Prostate gland (tissue), 2 donors: ENCODE results near the gene LRRC43. TPM values are rescaled to one million over a fixed set of nuclear protein-coding genes. Genes with fewer than 3 reads are reported as not detected.

Experiments
- DNase-seq: peaks from one replicate; pipeline ENCODE4 v3.0.0-alpha.2; 2019; ENCODE audit warnings: low spot score
- H3K27ac ChIP-seq, 2 donors: fragments of 200-600 bp; sonication (generic); 2 replicates each; pipeline ENCODE4 v1.5.1; 2017 to 2019
- H3K27me3 ChIP-seq: fragments of 200-600 bp; sonication (generic); replicated peaks from 2 replicates; pipeline ENCODE4 v1.5.1; 2019; ENCODE audit not compliant: insufficient read depth
- H3K36me3 ChIP-seq, 2 donors: fragments of 200-600 bp; sonication (generic); 1 replicate in 1 of 2; 2 replicates in 1 of 2; pipeline versions ENCODE4 v1.5.1 to v1.8.1; 2017 to 2019
- H3K4me1 ChIP-seq: fragments of 200-600 bp; sonication (generic); replicated peaks from 2 replicates; pipeline ENCODE4 v1.5.1; 2019
- H3K4me3 ChIP-seq, 2 donors: fragments of 200-600 bp; sonication (generic); 2 replicates each; pipeline ENCODE4 v1.5.1; 2017 to 2019
- H3K9me3 ChIP-seq: fragments of 200-600 bp; sonication (generic); 2 replicates; pipeline ENCODE4 v1.5.1; 2017
- POLR2A ChIP-seq: fragments of 450-650 bp; IDR thresholded peaks from one replicate; pipeline ENCODE4 v1.6.1; 2016; ENCODE audit warnings: antibody characterized with exemption, mild to moderate bottlenecking
- POLR2AphosphoS5 ChIP-seq: sonication (generic); formaldehyde crosslinking; IDR thresholded peaks from one replicate; pipeline ENCODE4 v1.6.1; 2017; ENCODE audit warnings: antibody characterized with exemption
- whole genome bisulfite sequencing: methylation state at CpG from one replicate; pipeline ENCODE4 v1.1.5; 2018; 5-methylcytosine and 5-hydroxymethylcytosine counted together
- intact Hi-C: fragments of 100-400 bp; cut with DNase I; formaldehyde crosslinking; loops from one replicate; pipeline ENCODE4 v1.14.2; 2022
- total RNA-seq, 2 donors: library from RNA; depleted of rRNA; stranded (reverse); fragments of >200 nt; gene quantifications; one replicate each; pipeline ENCODE4 v1.1.0, GENCODE V29; 2016
- TF ChIP-seq, protein P1 (sequence below), 4 experiments: fragments of 200-600 bp in 2 of 4; fragments of 450-650 bp in 2 of 4; sonication (generic) in 2 of 4; IDR thresholded peaks; 1 replicate in 3 of 4; 2 replicates in 1 of 4; pipeline ENCODE4 v1.5.1; 2016 to 2019; ENCODE audit warnings: antibody characterized with exemption in 4 of 4, mild to moderate bottlenecking in 2 of 4, moderate library complexity in 2 of 4

The LRRC43 gene
- total RNA-seq, 2 donors from 2014 or later, result 1.2 to 5.7 TPM

DNA sequence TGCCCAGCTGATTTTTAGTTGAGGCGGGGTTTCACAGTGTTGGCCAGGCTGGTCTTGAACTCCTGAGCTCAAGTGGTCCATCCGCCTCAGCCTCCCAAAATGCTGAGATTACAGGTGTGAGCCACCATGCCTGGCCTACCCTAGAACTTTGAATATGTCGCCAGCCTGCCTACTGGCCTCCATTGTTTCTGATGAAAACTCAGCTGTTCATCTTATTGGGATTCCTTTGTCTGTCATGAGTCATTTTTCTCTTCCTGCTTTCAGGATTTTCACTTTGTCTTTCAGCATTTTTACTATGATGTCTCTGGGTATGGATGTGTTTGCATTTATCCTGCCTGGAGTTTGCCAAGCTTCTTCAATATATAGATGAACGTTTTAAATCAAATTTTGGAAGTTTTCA is 12.5 kb downstream of the LRRC43 start:
- no peaks in the 10 kb centered on the region for H3K27me3 ChIP-seq
- H3K4me1 ChIP-seq, result no peaks in the 10 kb centered on the region
- intact Hi-C loops, result no loop called here
- TF ChIP-seq POLR2AphosphoS5 (no peak), POLR2A (no peak)
- TF ChIP-seq, protein P1, sequence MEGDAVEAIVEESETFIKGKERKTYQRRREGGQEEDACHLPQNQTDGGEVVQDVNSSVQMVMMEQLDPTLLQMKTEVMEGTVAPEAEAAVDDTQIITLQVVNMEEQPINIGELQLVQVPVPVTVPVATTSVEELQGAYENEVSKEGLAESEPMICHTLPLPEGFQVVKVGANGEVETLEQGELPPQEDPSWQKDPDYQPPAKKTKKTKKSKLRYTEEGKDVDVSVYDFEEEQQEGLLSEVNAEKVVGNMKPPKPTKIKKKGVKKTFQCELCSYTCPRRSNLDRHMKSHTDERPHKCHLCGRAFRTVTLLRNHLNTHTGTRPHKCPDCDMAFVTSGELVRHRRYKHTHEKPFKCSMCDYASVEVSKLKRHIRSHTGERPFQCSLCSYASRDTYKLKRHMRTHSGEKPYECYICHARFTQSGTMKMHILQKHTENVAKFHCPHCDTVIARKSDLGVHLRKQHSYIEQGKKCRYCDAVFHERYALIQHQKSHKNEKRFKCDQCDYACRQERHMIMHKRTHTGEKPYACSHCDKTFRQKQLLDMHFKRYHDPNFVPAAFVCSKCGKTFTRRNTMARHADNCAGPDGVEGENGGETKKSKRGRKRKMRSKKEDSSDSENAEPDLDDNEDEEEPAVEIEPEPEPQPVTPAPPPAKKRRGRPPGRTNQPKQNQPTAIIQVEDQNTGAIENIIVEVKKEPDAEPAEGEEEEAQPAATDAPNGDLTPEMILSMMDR (IDR thresholded peaks at IDR 0.05), result no peak
- H3K27ac ChIP-seq, result no peak overlapping the region
- 92% methylated on average over 4 of the region's 4 CpGs for WGBS
- no peaks in the 10 kb centered on the region for H3K9me3 ChIP-seq
- no peaks in the 10 kb centered on the region for H3K36me3 ChIP-seq
- H3K4me3 ChIP-seq, result no peak overlapping the region
- no peak for DNase-seq

DNA sequence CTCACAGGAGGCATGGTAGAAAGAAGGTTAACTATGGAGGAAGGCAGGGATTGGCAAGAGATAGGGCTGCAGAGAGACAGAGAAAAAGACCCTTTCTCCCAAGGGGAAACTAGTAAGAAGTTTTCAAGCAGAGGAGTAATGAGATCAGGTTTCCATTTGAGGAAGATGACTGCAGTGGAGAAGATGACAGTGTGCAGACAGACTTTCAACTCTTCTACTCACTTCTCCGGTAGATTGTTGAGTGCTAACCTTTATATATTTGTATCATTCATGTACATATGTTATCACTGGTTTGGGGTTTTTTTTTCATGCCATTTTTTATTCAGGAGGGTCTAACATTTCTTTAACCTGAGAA is 14.7 kb downstream of the LRRC43 start:
- no peak overlapping the region for H3K4me3 ChIP-seq
- 70% methylated on average over 1 of the region's 1 CpG for WGBS
- H3K36me3 ChIP-seq, result no peaks in the 10 kb centered on the region
- no peaks in the 10 kb centered on the region for H3K4me1 ChIP-seq
- no peak overlapping the region for H3K27ac ChIP-seq
- intact Hi-C loops, result no loop called here
- no peaks in the 10 kb centered on the region for H3K27me3 ChIP-seq
- no peak for DNase-seq
- H3K9me3 ChIP-seq, result no peaks in the 10 kb centered on the region
- TF ChIP-seq POLR2A, result no peak
- no peak for TF ChIP-seq POLR2AphosphoS5
- TF ChIP-seq, protein P1 (IDR thresholded peaks at IDR 0.05), result no peak

DNA sequence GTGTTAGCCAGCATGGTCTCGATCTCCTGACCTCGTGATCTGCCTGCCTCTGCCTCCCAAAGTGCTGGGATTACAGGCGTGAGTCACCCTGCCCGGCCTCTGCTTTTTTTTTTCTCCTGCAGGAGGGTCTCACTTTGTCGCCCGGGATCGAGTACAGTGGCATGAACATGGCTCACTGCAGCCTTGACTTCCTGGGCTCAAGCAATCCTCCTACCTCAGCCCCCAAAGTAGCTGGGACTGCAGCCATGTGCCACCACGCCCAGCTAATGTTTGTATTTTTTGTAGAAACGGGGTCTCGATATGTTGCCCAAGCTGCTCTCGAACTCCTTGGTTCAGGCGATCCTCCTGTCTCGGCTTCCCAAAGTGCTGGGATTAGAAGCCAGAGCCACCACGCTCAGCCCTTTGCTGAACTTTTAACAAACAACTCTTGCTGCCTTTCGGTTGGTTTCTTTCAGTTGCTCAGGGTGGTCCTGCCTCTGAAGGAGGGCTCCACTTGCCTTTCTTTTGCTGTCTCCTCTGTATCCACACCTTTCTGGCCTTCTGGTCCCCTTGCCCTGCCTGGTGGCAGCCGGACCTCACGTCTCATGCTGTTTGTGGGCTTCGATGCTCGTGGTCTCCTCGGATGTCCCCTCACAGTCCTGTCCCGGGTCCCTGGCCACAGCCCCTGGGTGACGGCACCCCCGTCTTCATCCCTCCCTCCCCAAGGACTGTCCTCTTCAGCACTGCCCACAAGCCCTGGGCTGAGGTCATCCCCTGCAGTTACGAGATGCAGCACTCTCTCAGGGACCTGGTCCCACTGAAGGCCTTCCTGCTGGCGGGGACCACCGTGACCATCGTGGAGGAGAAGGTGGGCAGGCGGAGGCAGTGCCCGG is 16.8 kb downstream of the LRRC43 start:
- intact Hi-C loops, result no loop called here
- TF ChIP-seq POLR2A, result no peak
- TF ChIP-seq, protein P1 (IDR thresholded peaks at IDR 0.05), result no peak
- no peak for TF ChIP-seq POLR2AphosphoS5
- H3K4me1 ChIP-seq, result no peaks in the 10 kb centered on the region
- no peak overlapping the region for H3K4me3 ChIP-seq
- no peaks in the 10 kb centered on the region for H3K27me3 ChIP-seq
- no peaks in the 10 kb centered on the region for H3K9me3 ChIP-seq
- no peak overlapping the region for H3K27ac ChIP-seq
- WGBS, result 94% methylated on average over 29 of the region's 29 CpGs
- DNase-seq, result no peak
- no peaks in the 10 kb centered on the region for H3K36me3 ChIP-seq

DNA sequence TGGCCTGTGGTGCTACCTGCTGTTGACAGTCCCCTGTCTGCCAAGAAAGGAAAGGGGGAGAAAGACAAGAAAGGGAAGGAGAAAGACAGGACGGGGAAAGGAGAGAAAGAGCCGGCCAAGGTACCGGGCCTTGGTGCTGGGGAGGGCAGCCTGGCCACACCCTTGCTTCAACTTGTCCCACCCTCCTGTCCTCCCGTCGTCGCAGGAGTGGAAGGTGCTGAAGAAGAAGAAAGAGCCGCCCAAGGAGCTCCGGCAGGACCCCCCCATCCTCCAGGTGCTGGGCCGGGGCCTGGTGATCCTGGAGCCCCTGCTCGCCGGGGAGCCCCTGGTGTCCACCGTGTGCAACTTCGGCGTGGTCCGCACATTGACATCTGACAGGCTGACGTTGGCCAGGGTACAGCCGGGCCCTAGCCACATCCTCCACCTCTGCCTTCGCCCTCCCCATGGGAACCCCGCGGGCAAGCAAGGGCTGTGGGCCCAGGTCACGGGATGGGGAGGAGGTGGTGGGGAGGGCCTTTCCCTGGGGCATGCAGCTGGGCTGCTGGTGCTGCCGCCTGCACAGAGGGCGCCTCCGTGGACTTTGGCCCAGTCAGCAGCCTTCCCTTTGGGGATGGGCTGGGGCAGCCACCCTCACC is 17.7 kb downstream of the LRRC43 start:
- TF ChIP-seq POLR2AphosphoS5, result no peak
- TF ChIP-seq POLR2A, result no peak
- TF ChIP-seq, protein P1 (IDR thresholded peaks at IDR 0.05), result no peak
- H3K4me3 ChIP-seq, result no peak overlapping the region
- H3K27me3 ChIP-seq, result no peaks in the 10 kb centered on the region
- H3K27ac ChIP-seq, result no peak overlapping the region
- DNase-seq, result no peak
- intact Hi-C loops, result no loop called here
- 74% methylated on average over 24 of the region's 24 CpGs for WGBS
- H3K9me3 ChIP-seq, result no peaks in the 10 kb centered on the region
- H3K4me1 ChIP-seq, result no peaks in the 10 kb centered on the region
- H3K36me3 ChIP-seq, result no peaks in the 10 kb centered on the region

DNA sequence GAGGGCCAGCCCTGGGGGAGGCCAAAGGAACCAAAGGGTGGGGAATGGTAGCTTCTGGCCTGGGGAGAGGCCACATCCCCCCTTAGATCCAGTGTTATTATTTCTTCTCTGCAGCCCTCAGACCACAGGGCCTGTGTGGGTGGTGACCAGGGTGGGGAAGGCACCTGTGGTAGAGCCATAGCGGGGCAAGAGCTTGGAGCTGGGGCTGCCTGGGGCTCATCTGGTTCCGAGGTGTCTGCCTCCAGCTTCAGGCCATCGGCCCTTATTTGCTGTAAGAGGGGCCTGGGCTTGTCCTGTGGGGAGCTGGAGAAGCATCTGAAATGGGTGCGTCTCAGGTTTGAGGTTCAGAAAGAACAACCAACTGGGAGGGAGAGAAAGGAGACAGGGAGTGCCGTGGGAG is 18.5 kb downstream of the LRRC43 start:
- no peak overlapping the region for H3K27ac ChIP-seq
- H3K36me3 ChIP-seq, result no peaks in the 10 kb centered on the region
- 85% methylated on average over 5 of the region's 5 CpGs for WGBS
- no peaks in the 10 kb centered on the region for H3K9me3 ChIP-seq
- no peak for DNase-seq
- no peak overlapping the region for H3K4me3 ChIP-seq
- intact Hi-C loops, result no loop called here
- TF ChIP-seq POLR2AphosphoS5 (no peak), POLR2A (no peak)
- TF ChIP-seq, protein P1 (IDR thresholded peaks at IDR 0.05), result no peak
- no peaks in the 10 kb centered on the region for H3K27me3 ChIP-seq
- no peaks in the 10 kb centered on the region for H3K4me1 ChIP-seq
